ENCODE results near the gene XRN2.

The XRN2 gene

GRCh38 chr20:21388566-21388965 is 85.4 kb downstream of the XRN2 start:
- DNase-seq (ENCODE audit: low read depth in 1 of 2, low spot score in 1 of 2) = no peak
- in situ Hi-C loops (cut with HindIII; ENCODE audit: low pct_unique_long_range_greater_than_20kb, low sequenced_read_pairs) = no loop called here
- no peak for TF ChIP-seq JUND (IDR thresholded peaks at IDR 0.05; ENCODE audit: low read depth)

DNA sequence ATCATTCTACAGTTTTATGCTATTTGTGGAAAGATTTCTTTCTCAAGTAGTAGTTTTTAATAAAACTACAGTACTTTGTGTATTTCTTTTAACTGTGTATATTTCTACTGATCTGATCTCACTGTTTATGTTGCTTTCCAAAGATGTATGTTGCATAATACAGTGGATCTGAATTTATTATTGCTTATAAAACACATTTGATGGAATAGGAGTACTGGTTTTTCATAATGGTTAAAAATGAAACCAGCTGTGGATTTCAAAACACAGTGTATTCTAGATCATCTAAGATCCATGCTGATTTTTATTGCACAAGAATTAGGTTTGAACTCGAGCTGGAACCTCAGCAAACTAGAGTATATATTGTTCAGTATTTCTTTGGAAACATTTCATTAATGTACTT is 86.2 kb downstream of the XRN2 start:
- no peak for TF ChIP-seq JUND (IDR thresholded peaks at IDR 0.05; ENCODE audit: low read depth)
- DNase-seq (ENCODE audit: low read depth in 1 of 2, low spot score in 1 of 2) = no peak
- in situ Hi-C loops (cut with HindIII; ENCODE audit: low pct_unique_long_range_greater_than_20kb, low sequenced_read_pairs) = no loop called here

GRCh38 chr20:21390768-21391167 is 87.6 kb downstream of the XRN2 start:
- no peak for TF ChIP-seq JUND (IDR thresholded peaks at IDR 0.05; ENCODE audit: low read depth)
- DNase-seq (ENCODE audit: low read depth in 1 of 2, low spot score in 1 of 2) = no peak
- in situ Hi-C loops (cut with HindIII; ENCODE audit: low pct_unique_long_range_greater_than_20kb, low sequenced_read_pairs) = no loop called here

DNA sequence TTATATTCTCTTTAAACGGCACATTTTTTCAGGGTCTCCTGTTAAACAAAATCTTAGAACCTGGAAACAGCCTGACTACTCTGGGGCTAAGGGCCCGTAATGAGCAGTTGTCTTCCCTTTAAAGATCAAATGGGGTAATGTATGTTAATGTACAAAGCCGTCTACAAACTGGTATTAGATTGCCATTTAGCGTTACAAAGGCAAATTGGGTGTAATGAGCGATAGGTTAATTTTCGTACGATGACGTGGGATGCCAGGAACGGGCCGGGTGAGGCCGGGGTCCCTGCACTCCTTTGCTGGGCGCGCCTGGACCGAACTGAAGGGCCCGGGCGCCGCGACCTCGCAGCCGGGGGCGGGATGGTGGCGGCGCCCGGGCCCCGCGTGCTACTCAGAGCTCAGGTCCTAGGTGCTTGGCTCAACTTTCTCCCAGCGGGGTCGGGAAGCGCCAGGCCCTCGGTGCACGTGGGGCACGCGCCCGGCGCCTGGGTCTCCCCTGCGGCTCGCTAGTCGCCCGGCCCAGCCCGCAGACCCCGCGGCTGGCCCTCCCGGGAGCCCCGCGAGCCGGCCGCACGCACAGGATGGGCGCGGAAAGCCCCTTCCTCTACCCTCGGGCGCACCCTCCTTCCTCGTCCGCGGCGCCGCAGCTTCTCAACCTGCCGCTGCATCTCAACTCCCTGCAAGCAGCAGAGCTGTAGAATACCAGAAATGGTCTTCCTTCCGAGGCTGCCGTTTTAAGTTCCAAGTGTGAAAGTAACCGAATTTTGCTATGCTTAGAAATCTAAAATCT is 88.2 kb downstream of the XRN2 start:
- no peak for TF ChIP-seq JUND (IDR thresholded peaks at IDR 0.05; ENCODE audit: low read depth)
- in situ Hi-C loops (cut with HindIII; ENCODE audit: low pct_unique_long_range_greater_than_20kb, low sequenced_read_pairs) = no loop called here
- DNase-seq (ENCODE audit: low read depth in 1 of 2, low spot score in 1 of 2) = no peak

- no peak for TF ChIP-seq JUND (IDR thresholded peaks at IDR 0.05; ENCODE audit: low read depth)
These were observed 88.8 kb downstream of the XRN2 start for GRCh38 chr20:21391972-21392352.

DNA sequence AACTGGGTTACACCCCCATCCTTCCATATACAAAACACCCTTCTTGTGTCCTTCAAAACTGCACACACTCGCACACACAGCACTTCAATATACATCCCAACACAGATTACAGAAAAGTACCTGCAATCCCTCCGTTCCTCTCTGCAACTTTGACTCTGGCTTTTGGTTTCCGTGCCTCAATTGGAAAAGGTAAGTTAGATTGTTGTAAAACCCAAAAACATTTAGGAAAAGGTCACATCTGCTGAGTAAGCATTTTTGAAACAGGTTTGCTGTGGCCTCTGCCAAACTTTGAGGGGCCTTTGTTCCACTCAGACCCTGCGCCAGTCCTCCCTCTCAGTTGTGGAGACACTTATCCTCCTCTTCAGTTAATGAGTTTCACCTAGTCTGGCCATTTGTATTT is 90.0 kb downstream of the XRN2 start:
- DNase-seq (ENCODE audit: low read depth in 1 of 2, low spot score in 1 of 2) = no peak
- in situ Hi-C loops (cut with HindIII; ENCODE audit: low pct_unique_long_range_greater_than_20kb, low sequenced_read_pairs) = no loop called here
- TF ChIP-seq JUND (IDR thresholded peaks at IDR 0.05; ENCODE audit: low read depth) = no peak

More at GRCh38 chr20:21391972-21392352, 88.8 kb downstream of the XRN2 start:
- in situ Hi-C loops (cut with HindIII; ENCODE audit: low pct_unique_long_range_greater_than_20kb, low sequenced_read_pairs) = no loop called here
- DNase-seq (ENCODE audit: low read depth in 1 of 2, low spot score in 1 of 2) = no peak

DNA sequence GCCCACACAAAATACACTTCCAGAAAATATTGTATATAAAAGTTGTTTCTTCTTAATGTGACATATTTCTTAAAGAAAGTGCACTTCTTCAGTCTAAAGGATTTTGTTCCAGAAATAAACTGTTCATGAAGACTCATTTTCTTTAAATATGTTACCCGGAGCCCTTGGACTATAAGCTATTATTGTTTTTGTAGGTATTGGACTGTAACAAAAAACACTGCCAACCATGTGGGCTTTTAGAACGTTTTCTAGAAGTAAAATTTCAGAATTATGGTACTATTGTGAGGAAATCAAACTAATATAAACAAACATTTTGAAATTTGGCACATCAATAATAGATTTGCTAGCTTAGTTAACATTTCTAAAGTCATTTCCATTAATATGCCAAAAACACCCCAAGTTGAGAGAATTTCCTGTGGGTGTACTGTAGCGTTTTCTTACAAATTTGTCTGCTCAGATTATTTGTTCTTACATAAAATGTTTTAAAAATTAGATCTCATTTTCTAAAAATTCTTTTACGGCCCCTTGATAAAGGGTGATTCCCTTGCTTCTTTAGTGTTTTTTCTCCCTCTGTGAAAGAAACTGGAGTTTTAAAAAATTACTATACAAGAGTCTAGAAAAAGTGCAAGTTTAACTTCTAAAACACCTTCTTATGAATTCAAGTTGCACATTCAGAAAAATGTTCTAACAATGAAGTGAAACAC is 90.8 kb downstream of the XRN2 start:
- no peak for DNase-seq (ENCODE audit: low read depth in 1 of 2, low spot score in 1 of 2)
- in situ Hi-C loops (cut with HindIII; ENCODE audit: low pct_unique_long_range_greater_than_20kb, low sequenced_read_pairs) = no loop called here
- no peak for TF ChIP-seq JUND (IDR thresholded peaks at IDR 0.05; ENCODE audit: low read depth)

DNA sequence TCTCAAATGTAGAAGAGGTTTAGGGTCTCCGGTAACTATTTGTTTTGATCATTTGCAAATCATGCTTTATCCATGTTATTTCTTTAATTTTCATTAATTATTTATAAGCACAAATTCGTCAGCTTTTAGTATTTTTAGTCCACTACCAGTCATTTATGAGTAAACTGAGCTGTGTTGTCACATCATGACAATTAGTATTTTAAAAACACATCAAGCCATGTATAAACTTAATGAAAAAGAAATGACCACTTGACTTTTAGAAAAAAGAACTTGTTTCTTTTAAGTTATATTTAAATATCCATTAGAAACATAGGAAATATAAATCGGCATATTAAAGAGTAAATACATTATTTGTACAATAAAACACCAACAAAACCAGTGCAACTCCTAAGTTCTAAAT is 91.4 kb downstream of the XRN2 start:
- in situ Hi-C loops (cut with HindIII; ENCODE audit: low pct_unique_long_range_greater_than_20kb, low sequenced_read_pairs) = no loop called here
- DNase-seq (ENCODE audit: low read depth in 1 of 2, low spot score in 1 of 2) = no peak

GRCh38 chr20:21395051-21395665 is 92.0 kb downstream of the XRN2 start:
- no peak for TF ChIP-seq JUND (IDR thresholded peaks at IDR 0.05; ENCODE audit: low read depth)
- no peak for DNase-seq (ENCODE audit: low read depth in 1 of 2, low spot score in 1 of 2)
- in situ Hi-C loops (cut with HindIII; ENCODE audit: low pct_unique_long_range_greater_than_20kb, low sequenced_read_pairs) = no loop called here

More for the DNA sequence above, 91.4 kb downstream of the XRN2 start:
- no peak for TF ChIP-seq JUND (IDR thresholded peaks at IDR 0.05; ENCODE audit: low read depth)

GRCh38 chr20:21395666-21396598 is 92.8 kb downstream of the XRN2 start:
- TF ChIP-seq JUND (IDR thresholded peaks at IDR 0.05; ENCODE audit: low read depth) = no peak
- no peak for DNase-seq (ENCODE audit: low read depth in 1 of 2, low spot score in 1 of 2)
- in situ Hi-C loops (cut with HindIII; ENCODE audit: low pct_unique_long_range_greater_than_20kb, low sequenced_read_pairs) = no loop called here

GRCh38 chr20:21396599-21397340 is 93.6 kb downstream of the XRN2 start:
- no peak for DNase-seq (ENCODE audit: low read depth in 1 of 2, low spot score in 1 of 2)
- TF ChIP-seq JUND (IDR thresholded peaks at IDR 0.05; ENCODE audit: low read depth) = no peak
- in situ Hi-C loops (cut with HindIII; ENCODE audit: low pct_unique_long_range_greater_than_20kb, low sequenced_read_pairs) = no loop called here
